IMR-90 (cell line): ENCODE measurements around the gene SSBP2. TPM values are rescaled to one million over a fixed set of nuclear protein-coding genes. Genes with fewer than 3 reads are reported as not detected.

ENCODE experiments used
- ATAC-seq: fragments of 200-7000 bp; cut with Tn5 transposase; 2 replicates; pipeline ENCODE4 v1.9.1; 2020; ENCODE audit warnings: low read depth, mild to moderate bottlenecking, moderate library complexity
- BruUV-seq: library from RNA; stranded (reverse); fragments of 400-500 nt; replicated peaks from 2 replicates; lab custom pipeline; 2021; lab: Mats Ljungman, UMichigan
- CTCF ChIA-PET: fragments of 300-600 bp; formaldehyde crosslinking; extraction: SDS; loops from one replicate; lab custom pipeline; 2021; ENCODE audit warnings: antibody characterized with exemption; lab: Yijun Ruan, JAX
- POLR2A ChIA-PET: fragments of 300-600 bp; sonication (Branson Sonifier 250); formaldehyde crosslinking; loops from one replicate; lab custom pipeline; 2022; ENCODE audit warnings: antibody characterized with exemption; ENCODE audit not compliant: unreplicated experiment; lab: Charles Lee
- DNase-seq: peaks from one replicate; pipeline ENCODE4 v3.0.0; 2013
- H2AFZ ChIP-seq: replicated peaks from 2 replicates; pipeline ENCODE3; 2013; ENCODE audit warnings: low read length, mild to moderate bottlenecking; ENCODE audit not compliant: poor library complexity
- H2AK5ac ChIP-seq: 2 replicates; pipeline ENCODE4 v1.6.1; 2013; ENCODE audit warnings: low read depth, low read length, inconsistent platforms
- H2AK9ac ChIP-seq: replicated peaks from 2 replicates; pipeline ENCODE3; 2013; ENCODE audit warnings: mild to moderate bottlenecking, low read depth, low read length, moderate library complexity; ENCODE audit not compliant: poor library complexity
- H2BK120ac ChIP-seq: 2 replicates; pipeline ENCODE4 v1.6.1; 2013; ENCODE audit warnings: low read depth, low read length, inconsistent platforms
- H2BK15ac ChIP-seq: 3 replicates; pipeline ENCODE4 v1.6.1; 2013; ENCODE audit warnings: low read depth, low read length, inconsistent platforms
- H2BK20ac ChIP-seq: 2 replicates; pipeline ENCODE4 v1.6.1; 2013; ENCODE audit warnings: low read depth, mild to moderate bottlenecking, inconsistent platforms, low read length, moderate library complexity
- H2BK5ac ChIP-seq: 2 replicates; pipeline ENCODE4 v1.6.1; 2013; ENCODE audit warnings: mild to moderate bottlenecking, low read depth, low read length, inconsistent platforms; ENCODE audit not compliant: poor library complexity, severe bottlenecking
- H3K14ac ChIP-seq: replicated peaks from 2 replicates; pipeline ENCODE4 v1.6.1; 2013; ENCODE audit warnings: low read depth, low read length, inconsistent platforms
- H3K18ac ChIP-seq: 2 replicates; pipeline ENCODE4 v1.6.1; 2013; ENCODE audit warnings: low read depth, low read length, control low read depth
- H3K23ac ChIP-seq: 2 replicates; pipeline ENCODE4 v1.6.1; 2013; ENCODE audit warnings: low read depth, low read length, inconsistent platforms
- H3K27ac ChIP-seq: 2 replicates; pipeline ENCODE4 v1.5.1; 2013; ENCODE audit warnings: mild to moderate bottlenecking, control low read depth, low read length; ENCODE audit not compliant: insufficient read depth
- H3K27me3 ChIP-seq: 2 replicates; pipeline ENCODE4 v1.6.1; 2013; ENCODE audit warnings: low read length; ENCODE audit not compliant: control insufficient read depth, insufficient read depth
- H3K36me3 ChIP-seq: 2 replicates; pipeline ENCODE4 v1.6.1; 2013; ENCODE audit warnings: low read length, mixed read lengths; ENCODE audit not compliant: control insufficient read depth, insufficient read depth
- H3K4ac ChIP-seq: 2 replicates; pipeline ENCODE4 v1.6.1; 2013; ENCODE audit warnings: low read depth, low read length, inconsistent platforms
- H3K4me1 ChIP-seq: 2 replicates; pipeline ENCODE4 v1.6.1; 2013; ENCODE audit warnings: low read length, mixed read lengths; ENCODE audit not compliant: control insufficient read depth, insufficient read depth
- H3K4me2 ChIP-seq: 2 replicates; pipeline ENCODE4 v1.6.1; 2013; ENCODE audit warnings: low read depth, mild to moderate bottlenecking, control low read depth, low read length, moderate library complexity
- H3K4me3 ChIP-seq: 2 replicates; pipeline ENCODE4 v1.5.1; 2013; ENCODE audit warnings: low read depth, mild to moderate bottlenecking, control low read depth, low read length, moderate library complexity; ENCODE audit not compliant: insufficient read depth
- H3K56ac ChIP-seq: 2 replicates; pipeline ENCODE4 v1.6.1; 2013; ENCODE audit warnings: low read length, inconsistent platforms; ENCODE audit not compliant: insufficient read depth; ENCODE audit errors: extremely low read depth
- H3K79me1 ChIP-seq, 2 experiments: 2 replicates each; pipeline ENCODE4 v1.6.1; 2013; ENCODE audit warnings: low read length in 2 of 2, inconsistent platforms in 1 of 2, low read depth in 1 of 2
- H3K9ac ChIP-seq: 2 replicates; pipeline ENCODE4 v1.6.1; 2013; ENCODE audit warnings: low read depth, low read length, control low read depth
- H3K9me1 ChIP-seq: 2 replicates; pipeline ENCODE4 v1.6.1; 2013; ENCODE audit warnings: low read length, inconsistent platforms; ENCODE audit not compliant: insufficient read depth
- H3K9me3 ChIP-seq: 2 replicates; pipeline ENCODE4 v1.6.1; 2013; ENCODE audit warnings: low read length; ENCODE audit not compliant: control insufficient read depth, insufficient read depth
- H4K20me1 ChIP-seq: 2 replicates; pipeline ENCODE4 v1.6.1; 2013; ENCODE audit warnings: low read length, inconsistent platforms; ENCODE audit not compliant: insufficient read depth
- H4K5ac ChIP-seq: 2 replicates; pipeline ENCODE4 v1.6.1; 2013; ENCODE audit warnings: mild to moderate bottlenecking, low read depth, low read length, control low read depth
- H4K8ac ChIP-seq, 2 experiments: 2 replicates each; pipeline ENCODE4 v1.6.1; 2013; ENCODE audit warnings: low read depth in 2 of 2, low read length in 2 of 2, control low read depth in 1 of 2, inconsistent platforms in 1 of 2
- H4K91ac ChIP-seq: 2 replicates; pipeline ENCODE4 v1.6.1; 2013; ENCODE audit warnings: low read depth, low read length, inconsistent platforms; ENCODE audit not compliant: insufficient read depth
- BHLHE40 ChIP-seq: fragments of 150-350 bp; IDR thresholded peaks from 2 replicates; pipeline ENCODE4 v1.6.1; 2016; ENCODE audit warnings: mild to moderate bottlenecking, low read depth, low read length
- CEBPB ChIP-seq: IDR thresholded peaks from 2 replicates; pipeline ENCODE4 v1.6.1; 2012; ENCODE audit warnings: low read depth, low read length, improper control_type of control experiment
- CHD1 ChIP-seq: IDR thresholded peaks from 2 replicates; pipeline ENCODE4 v1.6.1; 2012; ENCODE audit warnings: low read depth, low read length, improper control_type of control experiment
- FOS ChIP-seq: fragments of 150-350 bp; IDR thresholded peaks from 2 replicates; pipeline ENCODE4 v1.6.1; 2016; ENCODE audit warnings: low read depth, low read length
- MAFK ChIP-seq: IDR thresholded peaks from 2 replicates; pipeline ENCODE4 v1.6.1; 2012; ENCODE audit warnings: low read depth, low read length, improper control_type of control experiment
- MAZ ChIP-seq: IDR thresholded peaks from 2 replicates; pipeline ENCODE4 v1.6.1; 2012; ENCODE audit warnings: low read depth, mild to moderate bottlenecking, low read length, improper control_type of control experiment, moderate library complexity, borderline replicate concordance
- MXI1 ChIP-seq: IDR thresholded peaks from 2 replicates; pipeline ENCODE4 v1.6.1; 2012; ENCODE audit warnings: low read depth, mild to moderate bottlenecking, low read length, moderate library complexity, borderline replicate concordance
- NFE2L2 ChIP-seq: fragments of 150-350 bp; IDR thresholded peaks from 2 replicates; pipeline ENCODE4 v1.6.1; 2016; ENCODE audit warnings: low read depth, mild to moderate bottlenecking, low read length
- POLR2A ChIP-seq: IDR thresholded peaks from 2 replicates; pipeline ENCODE4 v1.6.1; 2012; ENCODE audit warnings: mild to moderate bottlenecking, low read depth, low read length
- RAD21 ChIP-seq: IDR thresholded peaks from 2 replicates; pipeline ENCODE4 v1.6.1; 2012; ENCODE audit warnings: low read length, improper control_type of control experiment
- RCOR1 ChIP-seq: IDR thresholded peaks from 2 replicates; pipeline ENCODE4 v1.6.1; 2012; ENCODE audit warnings: mild to moderate bottlenecking, low read length, improper control_type of control experiment; ENCODE audit not compliant: insufficient replicate concordance
- RFX5 ChIP-seq: IDR thresholded peaks from 2 replicates; pipeline ENCODE4 v1.8.0; 2012; ENCODE audit warnings: low read depth, mild to moderate bottlenecking, low read length, moderate library complexity
- SMC3 ChIP-seq: fragments of 150-350 bp; IDR thresholded peaks from 2 replicates; pipeline ENCODE4 v1.6.1; 2016; ENCODE audit warnings: low read depth, mild to moderate bottlenecking, antibody characterized with exemption, low read length, moderate library complexity
- WGBS, 2 experiments: methylation state at CpG; one replicate each; pipeline versions ENCODE4 v1.1.5 to v1.1.7; 2013; ENCODE audit warnings: missing lambda C conversion rate in 2 of 2; ENCODE audit not compliant: insufficient read length in 1 of 2; ENCODE audit errors: extremely low coverage in 2 of 2; 5-methylcytosine and 5-hydroxymethylcytosine counted together
- dilution Hi-C: fragments of 300-500 bp; cut with HindIII; formaldehyde crosslinking; loops from one replicate; pipeline ENCODE4 v1.14.3; 2018; ENCODE audit warnings: low sequenced_read_pairs; ENCODE audit not compliant: unreplicated experiment
- in situ Hi-C: fragments of 300-500 bp; cut with MboI; formaldehyde crosslinking; loops from 3 replicates; pipeline ENCODE4 v1.14.3; 2019; ENCODE audit warnings: low sequenced_read_pairs, inconsistent platforms, mixed read lengths
- intact Hi-C: fragments of 100-400 bp; cut with micrococcal nuclease; formaldehyde crosslinking; loops from 2 replicates; pipeline ENCODE4 v1.10.0; 2022
- polyA plus RNA-seq, 3 experiments: library from polyadenylated mRNA; depleted of rRNA; stranded (reverse); fragments of >200 nt; gene quantifications; 2 replicates each; pipeline ENCODE4 v1.2.3, GENCODE V29; 2012; ENCODE audit warnings: low replicate concordance in 1 of 3
- total RNA-seq: library from RNA; depleted of rRNA; stranded (reverse); fragments of >200 nt; gene quantifications from 2 replicates; pipeline ENCODE4 v1.2.3, GENCODE V29; 2012
- TF ChIP-seq, protein P1 (sequence below): fragments of 150-350 bp; IDR thresholded peaks from 2 replicates; pipeline ENCODE4 v1.6.1; 2016; ENCODE audit warnings: low read depth, mild to moderate bottlenecking, low read length, moderate library complexity, borderline replicate concordance
- TF ChIP-seq, protein P2 (sequence below): conservative IDR thresholded peaks from 2 replicates; pipeline ENCODE4 v1.5.1; 2012; ENCODE audit warnings: mild to moderate bottlenecking, low read depth, low read length, improper control_type of control experiment
- TF ChIP-seq, protein P3 (sequence below): fragments of 150-350 bp; IDR thresholded peaks from 2 replicates; pipeline ENCODE4 v1.6.1; 2017; ENCODE audit warnings: mild to moderate bottlenecking, antibody characterized with exemption, low read length, low read depth

SSBP2 gene
- total and polyA plus RNA-seq, 2 of the 4 experiments (the other 2 are of a cell fraction): 38.4 to 42.7 TPM

DNA sequence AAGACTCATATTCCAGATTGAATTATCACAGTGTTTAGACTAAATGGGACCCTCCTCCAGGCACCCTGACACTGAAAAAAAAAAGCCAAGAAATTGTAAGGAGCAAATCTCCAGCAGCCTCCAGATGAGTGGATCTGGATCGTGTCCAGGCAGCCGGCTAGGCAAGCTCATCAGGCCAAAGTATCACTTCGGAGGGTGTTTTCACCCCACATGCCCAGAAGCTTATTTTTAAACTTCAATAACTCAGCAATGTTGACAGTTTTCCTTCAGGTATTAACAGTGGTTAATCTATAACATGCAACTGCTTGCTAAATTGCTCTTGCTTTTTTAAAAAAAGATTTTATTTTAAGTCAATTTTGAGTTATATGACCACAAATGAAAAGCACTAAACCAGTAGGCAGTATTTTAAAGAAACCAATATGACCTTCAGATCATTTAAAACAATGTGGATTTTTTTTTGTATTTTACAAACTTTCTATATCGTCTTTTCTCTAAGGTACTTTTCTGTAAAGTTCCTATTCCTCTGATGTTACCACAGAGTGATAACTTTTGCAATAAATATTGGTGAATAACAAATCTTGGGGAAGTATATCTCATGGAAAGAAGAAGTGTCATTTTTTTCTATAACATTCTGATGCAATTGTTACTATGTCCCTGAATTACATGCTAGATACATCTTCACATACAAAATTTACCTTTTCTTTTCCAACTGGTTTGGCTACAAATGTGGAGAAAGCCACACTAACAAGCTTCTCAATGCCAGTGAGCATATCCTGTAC lies 387.6 kb downstream of the SSBP2 start:
- no peaks in the 10 kb centered on the region for H4K20me1 ChIP-seq
- no peak overlapping the region for H2AFZ ChIP-seq
- ChIA-PET CTCF (interaction anchor here (1.6 kb wide), 1 partner anchor 21 kb away, joined by 5 read pairs; no protein-coding TSS in a partner anchor), POLR2A (no interaction called here)
- H3K27me3 ChIP-seq: no peaks in the 10 kb centered on the region
- no peak overlapping the region for H4K91ac ChIP-seq
- no peak overlapping the region for H2AK5ac ChIP-seq
- H3K18ac ChIP-seq: no peak overlapping the region
- ATAC-seq: no peak
- H2BK120ac ChIP-seq: no peak overlapping the region
- intact Hi-C loops: no loop called here
- H3K14ac ChIP-seq: no peak overlapping the region
- no TSS peak for BruUV-seq
- H3K56ac ChIP-seq: no peak overlapping the region
- no peaks in the 10 kb centered on the region for H3K9me3 ChIP-seq
- in situ Hi-C loops: no loop called here
- TF ChIP-seq MAFK (no peak), FOS (no peak), CHD1 (no peak), MXI1 (no peak), CEBPB (no peak), MAZ (no peak), RFX5 (no peak), SMC3 (no peak), BHLHE40 (no peak), NFE2L2 (no peak), RAD21 (no peak), RCOR1 (no peak), POLR2A (no peak)
- TF ChIP-seq, protein P1, sequence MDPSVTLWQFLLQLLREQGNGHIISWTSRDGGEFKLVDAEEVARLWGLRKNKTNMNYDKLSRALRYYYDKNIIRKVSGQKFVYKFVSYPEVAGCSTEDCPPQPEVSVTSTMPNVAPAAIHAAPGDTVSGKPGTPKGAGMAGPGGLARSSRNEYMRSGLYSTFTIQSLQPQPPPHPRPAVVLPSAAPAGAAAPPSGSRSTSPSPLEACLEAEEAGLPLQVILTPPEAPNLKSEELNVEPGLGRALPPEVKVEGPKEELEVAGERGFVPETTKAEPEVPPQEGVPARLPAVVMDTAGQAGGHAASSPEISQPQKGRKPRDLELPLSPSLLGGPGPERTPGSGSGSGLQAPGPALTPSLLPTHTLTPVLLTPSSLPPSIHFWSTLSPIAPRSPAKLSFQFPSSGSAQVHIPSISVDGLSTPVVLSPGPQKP: no peak
- TF ChIP-seq, protein P2, sequence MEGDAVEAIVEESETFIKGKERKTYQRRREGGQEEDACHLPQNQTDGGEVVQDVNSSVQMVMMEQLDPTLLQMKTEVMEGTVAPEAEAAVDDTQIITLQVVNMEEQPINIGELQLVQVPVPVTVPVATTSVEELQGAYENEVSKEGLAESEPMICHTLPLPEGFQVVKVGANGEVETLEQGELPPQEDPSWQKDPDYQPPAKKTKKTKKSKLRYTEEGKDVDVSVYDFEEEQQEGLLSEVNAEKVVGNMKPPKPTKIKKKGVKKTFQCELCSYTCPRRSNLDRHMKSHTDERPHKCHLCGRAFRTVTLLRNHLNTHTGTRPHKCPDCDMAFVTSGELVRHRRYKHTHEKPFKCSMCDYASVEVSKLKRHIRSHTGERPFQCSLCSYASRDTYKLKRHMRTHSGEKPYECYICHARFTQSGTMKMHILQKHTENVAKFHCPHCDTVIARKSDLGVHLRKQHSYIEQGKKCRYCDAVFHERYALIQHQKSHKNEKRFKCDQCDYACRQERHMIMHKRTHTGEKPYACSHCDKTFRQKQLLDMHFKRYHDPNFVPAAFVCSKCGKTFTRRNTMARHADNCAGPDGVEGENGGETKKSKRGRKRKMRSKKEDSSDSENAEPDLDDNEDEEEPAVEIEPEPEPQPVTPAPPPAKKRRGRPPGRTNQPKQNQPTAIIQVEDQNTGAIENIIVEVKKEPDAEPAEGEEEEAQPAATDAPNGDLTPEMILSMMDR: no peak
- TF ChIP-seq, protein P3, sequence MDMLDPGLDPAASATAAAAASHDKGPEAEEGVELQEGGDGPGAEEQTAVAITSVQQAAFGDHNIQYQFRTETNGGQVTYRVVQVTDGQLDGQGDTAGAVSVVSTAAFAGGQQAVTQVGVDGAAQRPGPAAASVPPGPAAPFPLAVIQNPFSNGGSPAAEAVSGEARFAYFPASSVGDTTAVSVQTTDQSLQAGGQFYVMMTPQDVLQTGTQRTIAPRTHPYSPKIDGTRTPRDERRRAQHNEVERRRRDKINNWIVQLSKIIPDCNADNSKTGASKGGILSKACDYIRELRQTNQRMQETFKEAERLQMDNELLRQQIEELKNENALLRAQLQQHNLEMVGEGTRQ: no peak
- H2BK15ac ChIP-seq: no peak overlapping the region
- no peaks in the 10 kb centered on the region for H3K36me3 ChIP-seq
- H4K8ac ChIP-seq: no peak overlapping the region
- H3K9ac ChIP-seq: no peak overlapping the region
- H2BK5ac ChIP-seq: no peak overlapping the region
- H3K4me1 ChIP-seq: no peaks in the 10 kb centered on the region
- H3K9me1 ChIP-seq: no peaks in the 10 kb centered on the region
- H3K27ac ChIP-seq: no peak overlapping the region
- H2AK9ac ChIP-seq: no peak overlapping the region
- H3K4ac ChIP-seq: no peak overlapping the region
- H3K79me1 ChIP-seq: no peaks in the 10 kb centered on the region
- no peak overlapping the region for H3K4me3 ChIP-seq
- H4K5ac ChIP-seq: no peak overlapping the region
- DNase-seq: no peak
- dilution Hi-C loops: no loop called here
- WGBS, 2 experiments: no CpG with 5 or more reads among the region's 4 CpGs
- no peak overlapping the region for H3K23ac ChIP-seq
- no peak overlapping the region for H2BK20ac ChIP-seq
- H3K4me2 ChIP-seq: no peak overlapping the region
